ENCODE data around the gene FYTTD1. TPM values are rescaled to one million over a fixed set of nuclear protein-coding genes. Genes with fewer than 3 reads are reported as not detected.

Gene FYTTD1
- total RNA-seq, 1 experiment from 2014 or later = 45.9 TPM

GRCh38 chr3:197746209-197746608 lies 3.5 kb upstream of the FYTTD1 start:
- H3K9me3 Mint-ChIP-seq (ENCODE audit: unreplicated experiment) = no peaks in the 10 kb centered on the region
- ChIA-PET CTCF (interaction anchor here (0.6 kb wide), 1 partner anchor 1209 kb away, joined by 3 read pairs; no protein-coding TSS in a partner anchor), POLR2A (interaction anchor here (1.0 to 7.1 kb wide), 4 partner anchors 10 to 47 kb away, joined by 3 to 76 read pairs (median 4); partner anchors contain the start of gene RUBCN)
- no peak overlapping the region for H3K27ac Mint-ChIP-seq (ENCODE audit: low read depth, unreplicated experiment)
- H3K36me3 Mint-ChIP-seq (ENCODE audit: insufficient read depth, unreplicated experiment) = peaks cover 7% of the 10 kb centered on the region
- BruUV-seq (replicated peaks) = no TSS peak
- intact Hi-C loops (cut with micrococcal nuclease) = no loop called here
- no peak overlapping the region for H3K4me3 Mint-ChIP-seq (ENCODE audit: unreplicated experiment)
- TF ChIP-seq CTCF (IDR thresholded peaks at IDR 0.05; ENCODE audit: unreplicated experiment) = no peak
- no peak for DNase-seq (ENCODE audit: unreplicated experiment)
- H3K4me1 Mint-ChIP-seq (ENCODE audit: insufficient read depth, unreplicated experiment) = peaks cover 14% of the 10 kb centered on the region
- no peaks in the 10 kb centered on the region for H3K27me3 Mint-ChIP-seq (ENCODE audit: insufficient read depth, unreplicated experiment)

- no TSS peak for BruUV-seq (replicated peaks)
- Mint-ChIP-seq H3K4me1 (ENCODE audit: insufficient read depth, unreplicated experiment) (peaks cover 14% of the 10 kb centered on the region), H3K27ac (ENCODE audit: low read depth, unreplicated experiment) (no peak overlapping the region), H3K4me3 (ENCODE audit: unreplicated experiment) (no peak overlapping the region), H3K36me3 (ENCODE audit: insufficient read depth, unreplicated experiment) (peaks cover 7% of the 10 kb centered on the region), H3K27me3 (ENCODE audit: insufficient read depth, unreplicated experiment) (no peaks in the 10 kb centered on the region), H3K9me3 (ENCODE audit: unreplicated experiment) (no peaks in the 10 kb centered on the region)
- no peak for DNase-seq (ENCODE audit: unreplicated experiment)
- intact Hi-C loops (cut with micrococcal nuclease) = no loop called here
- CTCF ChIA-PET = no interaction called here
- no peak for TF ChIP-seq CTCF (IDR thresholded peaks at IDR 0.05; ENCODE audit: unreplicated experiment)
- POLR2A ChIA-PET = interaction anchor here (1.2 to 7.1 kb wide), 3 partner anchors 11 to 13 kb away, joined by 3 to 76 read pairs (median 6); partner anchors contain the start of gene RUBCN
Measured at GRCh38 chr3:197746801-197747237, 2.9 kb upstream of the FYTTD1 start.

GRCh38 chr3:197748597-197749314 lies 927 bp upstream of the FYTTD1 start:
- H3K4me1 Mint-ChIP-seq (ENCODE audit: insufficient read depth, unreplicated experiment) = peaks cover 20% of the 10 kb centered on the region
- no peaks in the 10 kb centered on the region for H3K9me3 Mint-ChIP-seq (ENCODE audit: unreplicated experiment)
- CTCF ChIA-PET = interaction anchor here (0.8 to 1.5 kb wide), 5 partner anchors 9 to 45 kb away, joined by 3 to 7 read pairs (median 3); no protein-coding TSS in a partner anchor
- H3K36me3 Mint-ChIP-seq (ENCODE audit: insufficient read depth, unreplicated experiment) = peaks cover 7% of the 10 kb centered on the region
- peak overlapping the region; percentile 98 for H3K4me3 Mint-ChIP-seq (ENCODE audit: unreplicated experiment)
- DNase-seq (ENCODE audit: unreplicated experiment) = no peak
- BruUV-seq (replicated peaks) = no TSS peak
- POLR2A ChIA-PET = interaction anchor here (0.6 to 7.1 kb wide), 12 partner anchors 9 to 210 kb away, joined by 3 to 76 read pairs (median 10); partner anchors contain the start of genes LRCH3 and RUBCN
- no peak for TF ChIP-seq CTCF (IDR thresholded peaks at IDR 0.05; ENCODE audit: unreplicated experiment)
- no peaks in the 10 kb centered on the region for H3K27me3 Mint-ChIP-seq (ENCODE audit: insufficient read depth, unreplicated experiment)
- intact Hi-C loops (cut with micrococcal nuclease) = no loop called here
- H3K27ac Mint-ChIP-seq (ENCODE audit: low read depth, unreplicated experiment) = peak overlapping the region; percentile 97

- peak overlapping the region; percentile 97 for H3K27ac Mint-ChIP-seq (ENCODE audit: low read depth, unreplicated experiment)
- CTCF ChIA-PET = interaction anchor here (0.6 to 1.5 kb wide), 6 partner anchors 9 to 57 kb away, joined by 3 to 7 read pairs (median 4); no protein-coding TSS in a partner anchor
- no peaks in the 10 kb centered on the region for H3K9me3 Mint-ChIP-seq (ENCODE audit: unreplicated experiment)
- intact Hi-C loops (cut with micrococcal nuclease) = no loop called here
- H3K27me3 Mint-ChIP-seq (ENCODE audit: insufficient read depth, unreplicated experiment) = no peaks in the 10 kb centered on the region
- TF ChIP-seq CTCF (IDR thresholded peaks at IDR 0.05; ENCODE audit: unreplicated experiment) = no peak
- peak overlapping the region; percentile 98 for H3K4me3 Mint-ChIP-seq (ENCODE audit: unreplicated experiment)
- DNase-seq (ENCODE audit: unreplicated experiment) = peak; percentile 45
- H3K36me3 Mint-ChIP-seq (ENCODE audit: insufficient read depth, unreplicated experiment) = peaks cover 7% of the 10 kb centered on the region
- POLR2A ChIA-PET = interaction anchor here (0.6 to 7.1 kb wide), 14 partner anchors 9 to 209 kb away, joined by 3 to 76 read pairs (median 6); partner anchors contain the start of genes LRCH3 and RUBCN
- no TSS peak for BruUV-seq (replicated peaks)
- H3K4me1 Mint-ChIP-seq (ENCODE audit: insufficient read depth, unreplicated experiment) = peaks cover 24% of the 10 kb centered on the region
Measured at GRCh38 chr3:197749315-197749600, 425 bp upstream of the FYTTD1 start.
